Measurements from ENCODE around the gene BOLA1. TPM values are rescaled to one million over a fixed set of nuclear protein-coding genes. Genes with fewer than 3 reads are reported as not detected.
"Not testable (repeated sequence)": the region's sequence is repeated elsewhere in the genome, so short reads cannot be mapped to it uniquely, and the experiment has no call there.

BOLA1 gene
- total RNA-seq, 2 experiments from 2014 or later: 24.4 to 28.6 TPM

DNA sequence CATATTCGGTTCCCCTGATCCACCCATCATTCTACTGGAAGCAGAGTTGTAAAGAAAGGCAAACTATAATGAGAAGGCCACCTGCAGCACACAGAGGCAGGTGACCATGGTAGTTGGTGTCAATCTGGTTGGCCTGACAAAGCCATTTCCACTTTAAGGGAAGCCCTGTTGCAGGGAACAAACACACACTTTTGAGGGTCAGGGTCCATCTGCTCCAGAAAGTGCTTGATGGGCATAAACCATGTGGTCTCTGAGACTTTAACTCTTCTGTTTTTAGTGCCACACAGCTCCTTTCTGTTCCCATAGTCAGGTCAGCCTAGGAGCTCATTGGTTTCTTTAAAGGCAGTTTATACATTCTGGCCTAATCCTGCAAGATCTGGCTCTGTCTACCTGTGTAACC, 17.5 kb upstream of the BOLA1 start:
- no peaks in the 10 kb centered on the region for H3K9me3 Mint-ChIP-seq (ENCODE audit: low read depth)
- no peak overlapping the region for H3K4me3 Mint-ChIP-seq
- peaks cover 25% of the 10 kb centered on the region for H3K4me1 Mint-ChIP-seq
- H3K27me3 Mint-ChIP-seq: no peaks in the 10 kb centered on the region
- ATAC-seq (no peak), DNase-seq (no peak)
- H3K36me3 Mint-ChIP-seq: no peaks in the 10 kb centered on the region
- H3K27ac Mint-ChIP-seq: peak overlapping the region; percentile 26
- CTCF ChIA-PET: no interaction called here

DNA sequence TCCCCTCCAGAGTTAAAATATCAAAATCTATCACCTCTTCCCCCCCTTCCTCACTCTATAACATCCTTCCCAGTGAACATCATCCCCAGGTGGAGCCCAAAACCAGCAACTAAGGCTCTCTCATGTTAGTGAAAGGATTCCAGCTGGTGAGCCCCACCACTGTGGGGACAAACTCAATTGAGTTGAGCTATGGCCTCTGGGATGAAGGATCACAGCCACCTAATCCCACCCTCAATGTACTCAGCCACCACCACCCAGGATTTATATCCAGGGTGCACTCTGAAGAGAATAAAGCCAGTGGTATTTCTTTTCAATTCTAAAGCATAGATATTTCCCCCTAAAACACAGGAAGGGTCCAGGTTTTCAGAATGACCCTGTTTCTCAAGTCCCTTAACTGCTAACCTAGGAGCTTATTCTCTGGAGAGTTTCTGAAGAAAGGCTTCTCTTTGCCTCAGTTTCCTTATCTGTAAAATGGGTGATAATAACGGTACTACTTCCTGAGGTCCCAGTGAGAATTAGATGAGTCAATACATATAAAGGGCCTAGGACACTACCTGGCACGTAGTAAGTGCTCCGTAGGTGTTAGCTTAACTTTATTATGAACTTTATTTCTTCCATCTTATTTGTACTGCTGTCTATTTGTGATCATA, 15.6 kb upstream of the BOLA1 start:
- no peak overlapping the region for H3K4me3 Mint-ChIP-seq
- ATAC-seq (no peak), DNase-seq (no peak)
- H3K27ac Mint-ChIP-seq: no peak overlapping the region
- CTCF ChIA-PET: no interaction called here
- H3K36me3 Mint-ChIP-seq: peaks cover 1% of the 10 kb centered on the region
- H3K4me1 Mint-ChIP-seq: peaks cover 25% of the 10 kb centered on the region
- peaks cover 2% of the 10 kb centered on the region for H3K27me3 Mint-ChIP-seq
- H3K9me3 Mint-ChIP-seq (ENCODE audit: low read depth): no peaks in the 10 kb centered on the region

DNA sequence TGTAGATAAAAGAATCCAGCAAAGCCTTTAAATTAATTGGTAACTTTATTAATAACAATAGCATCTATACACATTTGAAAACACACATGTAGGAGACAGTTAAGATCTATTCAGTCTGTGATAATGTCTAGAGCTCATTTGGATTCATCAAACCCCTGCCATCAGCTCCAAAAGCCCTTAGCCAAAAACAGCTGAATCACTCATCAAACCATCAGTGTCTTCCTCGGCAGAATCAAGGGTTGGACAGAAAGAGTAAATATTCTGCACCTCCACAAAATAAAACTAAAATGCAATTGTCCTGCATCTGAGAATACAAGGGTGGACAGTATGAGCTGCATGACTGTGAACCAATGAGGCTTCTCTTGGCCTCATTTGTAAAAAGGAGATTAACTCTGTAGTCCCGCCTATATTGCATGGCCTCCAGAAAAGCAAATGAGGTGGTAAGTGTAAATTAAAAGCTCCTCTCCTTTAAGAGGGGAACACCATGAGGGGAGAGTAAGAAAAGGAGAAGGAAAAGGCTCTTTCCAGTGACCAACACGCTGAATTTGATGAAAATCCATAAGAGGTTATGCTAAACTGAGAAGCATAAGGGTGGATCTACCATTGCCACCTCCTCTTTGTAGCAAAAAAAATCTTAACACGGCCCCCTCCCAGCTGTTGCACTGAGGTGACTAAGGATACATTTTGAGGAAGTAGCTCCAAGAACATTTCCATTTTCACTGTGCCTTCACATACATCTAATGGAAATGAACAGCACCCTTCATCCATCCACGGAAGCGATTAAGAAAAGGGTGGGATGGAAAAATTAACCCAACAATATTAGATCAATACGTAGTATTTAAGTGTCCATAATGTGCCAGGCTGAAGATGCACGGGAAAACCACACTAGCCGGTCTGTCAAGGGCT, 14.7 kb upstream of the BOLA1 start:
- H3K9me3 Mint-ChIP-seq (ENCODE audit: low read depth): no peaks in the 10 kb centered on the region
- ATAC-seq: no peak
- H3K4me3 Mint-ChIP-seq: no peak overlapping the region
- H3K4me1 Mint-ChIP-seq: peaks cover 19% of the 10 kb centered on the region
- H3K36me3 Mint-ChIP-seq: peaks cover 1% of the 10 kb centered on the region
- CTCF ChIA-PET: interaction anchor here (0.8 kb wide), 1 partner anchor 302 kb away, joined by 3 read pairs; no protein-coding TSS in a partner anchor
- H3K27me3 Mint-ChIP-seq: peaks cover 2% of the 10 kb centered on the region
- peak; percentile 70 for DNase-seq
- no peak overlapping the region for H3K27ac Mint-ChIP-seq

DNA sequence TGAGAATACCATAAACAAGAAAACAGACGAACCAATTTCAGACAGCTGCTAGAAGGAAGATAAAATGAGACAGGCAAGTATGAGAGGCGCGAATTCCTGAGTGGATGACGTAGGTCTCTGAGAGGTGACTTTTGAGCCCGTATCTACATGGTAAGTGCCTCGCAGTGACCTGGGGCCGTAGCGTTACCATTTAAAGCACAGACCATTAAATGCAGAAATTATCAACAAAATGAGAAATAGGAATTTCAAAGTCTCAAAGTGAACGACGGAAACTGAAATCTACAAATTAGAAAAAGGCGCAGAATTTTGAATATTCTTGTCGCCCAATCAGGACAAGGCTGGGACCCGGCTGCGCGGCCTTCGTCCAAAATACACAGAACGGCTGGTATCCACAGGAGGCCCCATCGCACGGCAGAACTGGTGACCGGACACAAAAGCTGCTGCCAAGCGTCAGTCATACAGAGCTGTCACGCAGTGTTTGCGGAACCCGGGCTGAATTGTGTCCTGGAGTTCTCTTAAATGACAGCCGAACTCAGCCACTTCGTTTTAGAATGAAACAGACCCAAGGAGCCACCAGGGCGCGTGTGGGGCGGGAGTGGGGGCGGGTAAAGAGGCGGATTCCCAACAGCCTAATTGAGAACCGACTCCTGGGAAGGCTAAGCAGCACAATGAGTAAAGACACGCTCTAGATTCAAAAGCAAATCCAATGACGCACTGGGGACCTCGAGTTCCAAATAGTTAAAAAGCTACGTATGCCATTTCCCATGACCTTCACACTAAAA, 13.8 kb upstream of the BOLA1 start:
- Mint-ChIP-seq H3K4me3 (no peak overlapping the region), H3K36me3 (peaks cover 1% of the 10 kb centered on the region), H3K4me1 (peaks cover 19% of the 10 kb centered on the region), H3K27me3 (peaks cover 2% of the 10 kb centered on the region), H3K27ac (no peak overlapping the region), H3K9me3 (ENCODE audit: low read depth) (no peaks in the 10 kb centered on the region)
- DNase-seq: peak; percentile 90
- CTCF ChIA-PET: no interaction called here
- ATAC-seq: peak; percentile 7

DNA sequence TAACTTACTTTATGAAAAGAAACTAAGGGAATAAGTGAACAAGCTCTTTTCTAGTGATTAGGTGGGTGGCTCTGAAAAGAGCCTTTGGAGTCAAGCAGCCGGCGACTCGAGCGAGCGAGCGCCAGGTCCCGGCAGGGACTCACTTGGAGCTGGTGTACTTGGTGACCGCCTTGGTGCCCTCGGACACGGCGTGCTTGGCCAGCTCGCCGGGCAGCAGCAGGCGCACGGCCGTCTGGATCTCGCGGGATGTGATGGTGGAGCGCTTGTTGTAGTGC, 13.3 kb upstream of the BOLA1 start:
- H3K27ac Mint-ChIP-seq; H3K27me3 Mint-ChIP-seq; CTCF ChIA-PET; DNase-seq; H3K36me3 Mint-ChIP-seq; H3K4me3 Mint-ChIP-seq; H3K9me3 Mint-ChIP-seq (ENCODE audit: low read depth): not testable (repeated sequence)
- peak; percentile 0 for ATAC-seq
- peaks cover 19% of the 10 kb centered on the region for H3K4me1 Mint-ChIP-seq

DNA sequence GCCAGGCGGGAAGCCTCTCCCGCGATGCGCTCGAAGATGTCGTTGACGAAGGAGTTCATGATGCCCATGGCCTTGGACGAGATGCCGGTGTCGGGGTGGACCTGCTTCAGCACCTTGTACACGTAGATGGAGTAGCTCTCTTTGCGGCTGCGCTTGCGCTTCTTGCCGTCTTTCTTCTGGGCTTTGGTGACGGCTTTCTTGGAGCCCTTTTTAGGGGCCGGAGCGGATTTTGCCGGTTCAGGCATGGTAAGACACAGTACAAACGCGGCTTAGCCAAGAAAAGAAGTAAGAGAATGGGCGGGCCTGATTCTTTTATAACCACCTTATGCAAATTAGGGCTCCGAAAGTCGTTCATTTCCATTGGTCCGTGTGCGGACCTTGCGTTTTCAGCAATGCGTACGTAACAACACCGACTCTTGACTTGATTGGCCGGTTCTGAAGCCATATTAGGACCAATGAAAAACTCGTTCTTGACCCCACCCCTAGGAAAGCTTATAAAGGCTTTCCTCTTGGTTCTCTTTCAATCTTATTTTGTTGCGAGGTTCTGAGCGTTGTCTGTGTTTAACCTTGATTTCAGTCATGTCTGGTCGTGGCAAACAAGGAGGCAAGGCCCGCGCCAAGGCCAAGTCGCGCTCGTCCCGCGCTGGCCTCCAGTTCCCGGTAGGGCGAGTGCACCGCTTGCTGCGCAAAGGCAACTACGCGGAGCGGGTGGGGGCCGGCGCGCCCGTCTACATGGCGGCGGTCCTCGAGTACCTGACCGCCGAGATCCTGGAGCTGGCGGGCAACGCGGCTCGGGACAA, 12.8 kb upstream of the BOLA1 start:
- CTCF ChIA-PET: interaction anchor here (1.3 to 2.9 kb wide), 4 partner anchors 42 to 301 kb away, joined by 6 to 11 read pairs (median 8); partner anchors contain the start of genes SF3B4 and VPS45
- no peak overlapping the region for H3K4me3 Mint-ChIP-seq
- DNase-seq (peak; percentile 94), ATAC-seq (peak; percentile 60)
- no peak overlapping the region for H3K27ac Mint-ChIP-seq
- H3K9me3 Mint-ChIP-seq (ENCODE audit: low read depth): no peaks in the 10 kb centered on the region
- peaks cover 1% of the 10 kb centered on the region for H3K36me3 Mint-ChIP-seq
- H3K4me1 Mint-ChIP-seq: peaks cover 17% of the 10 kb centered on the region
- peaks cover 2% of the 10 kb centered on the region for H3K27me3 Mint-ChIP-seq

DNA sequence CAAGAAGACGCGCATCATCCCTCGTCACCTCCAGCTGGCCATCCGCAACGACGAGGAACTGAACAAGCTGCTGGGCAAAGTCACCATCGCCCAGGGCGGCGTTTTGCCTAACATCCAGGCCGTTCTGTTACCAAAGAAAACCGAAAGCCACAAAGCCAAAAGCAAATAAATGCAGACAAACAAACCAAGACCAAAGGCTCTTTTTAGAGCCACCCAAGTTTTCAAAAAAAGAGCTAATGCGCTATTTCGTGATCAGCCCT, 12.2 kb upstream of the BOLA1 start:
- peaks cover 15% of the 10 kb centered on the region for H3K4me1 Mint-ChIP-seq
- CTCF ChIA-PET: interaction anchor here (1.3 to 2.9 kb wide), 6 partner anchors 10 to 300 kb away, joined by 3 to 11 read pairs (median 6); partner anchors contain the start of genes SF3B4 and VPS45
- not testable (repeated sequence) for H3K27me3 Mint-ChIP-seq; ATAC-seq; H3K4me3 Mint-ChIP-seq; H3K36me3 Mint-ChIP-seq; DNase-seq; H3K27ac Mint-ChIP-seq; H3K9me3 Mint-ChIP-seq (ENCODE audit: low read depth)

DNA sequence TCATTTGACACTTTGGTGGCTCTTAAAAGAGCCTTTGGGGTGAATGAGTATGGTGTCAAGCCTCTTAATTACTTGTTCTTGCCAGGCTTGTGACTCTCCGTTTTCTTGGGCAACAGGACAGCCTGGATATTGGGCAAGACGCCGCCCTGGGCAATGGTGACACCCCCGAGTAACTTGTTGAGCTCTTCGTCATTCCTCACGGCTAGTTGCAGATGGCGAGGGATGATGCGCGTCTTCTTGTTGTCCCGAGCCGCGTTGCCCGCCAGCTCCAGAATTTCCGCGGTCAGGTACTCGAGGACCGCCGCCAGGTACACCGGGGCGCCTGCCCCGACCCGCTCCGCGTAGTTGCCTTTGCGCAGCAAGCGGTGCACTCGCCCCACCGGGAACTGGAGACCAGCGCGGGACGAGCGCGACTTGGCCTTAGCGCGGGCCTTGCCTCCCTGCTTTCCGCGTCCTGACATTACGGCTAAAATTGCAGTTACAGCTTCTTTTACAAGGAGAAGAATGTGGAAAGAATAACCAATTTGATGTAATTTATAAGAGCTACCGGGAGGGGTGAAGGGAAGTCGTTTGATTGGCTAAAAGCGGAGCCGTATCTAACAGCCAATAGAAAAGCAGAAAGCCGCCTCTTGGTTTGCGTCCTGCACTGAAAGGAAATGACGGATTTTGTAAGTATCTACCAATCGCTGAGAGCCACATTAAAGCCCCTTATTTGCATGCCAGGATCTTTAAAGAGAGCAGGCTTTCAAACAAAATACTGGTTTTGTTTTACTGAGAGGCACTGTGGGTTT, 11.7 kb upstream of the BOLA1 start:
- H3K4me1 Mint-ChIP-seq: peaks cover 10% of the 10 kb centered on the region
- H3K27ac Mint-ChIP-seq: no peak overlapping the region
- H3K27me3 Mint-ChIP-seq: peaks cover 2% of the 10 kb centered on the region
- peak; percentile 50 for ATAC-seq
- peak; percentile 91 for DNase-seq
- H3K36me3 Mint-ChIP-seq: peaks cover 1% of the 10 kb centered on the region
- no peaks in the 10 kb centered on the region for H3K9me3 Mint-ChIP-seq (ENCODE audit: low read depth)
- CTCF ChIA-PET: interaction anchor here (0.6 to 2.9 kb wide), 17 partner anchors 11 to 368 kb away, joined by 3 to 11 read pairs (median 4); partner anchors contain the start of genes PLEKHO1, SF3B4 and VPS45
- H3K4me3 Mint-ChIP-seq: no peak overlapping the region

DNA sequence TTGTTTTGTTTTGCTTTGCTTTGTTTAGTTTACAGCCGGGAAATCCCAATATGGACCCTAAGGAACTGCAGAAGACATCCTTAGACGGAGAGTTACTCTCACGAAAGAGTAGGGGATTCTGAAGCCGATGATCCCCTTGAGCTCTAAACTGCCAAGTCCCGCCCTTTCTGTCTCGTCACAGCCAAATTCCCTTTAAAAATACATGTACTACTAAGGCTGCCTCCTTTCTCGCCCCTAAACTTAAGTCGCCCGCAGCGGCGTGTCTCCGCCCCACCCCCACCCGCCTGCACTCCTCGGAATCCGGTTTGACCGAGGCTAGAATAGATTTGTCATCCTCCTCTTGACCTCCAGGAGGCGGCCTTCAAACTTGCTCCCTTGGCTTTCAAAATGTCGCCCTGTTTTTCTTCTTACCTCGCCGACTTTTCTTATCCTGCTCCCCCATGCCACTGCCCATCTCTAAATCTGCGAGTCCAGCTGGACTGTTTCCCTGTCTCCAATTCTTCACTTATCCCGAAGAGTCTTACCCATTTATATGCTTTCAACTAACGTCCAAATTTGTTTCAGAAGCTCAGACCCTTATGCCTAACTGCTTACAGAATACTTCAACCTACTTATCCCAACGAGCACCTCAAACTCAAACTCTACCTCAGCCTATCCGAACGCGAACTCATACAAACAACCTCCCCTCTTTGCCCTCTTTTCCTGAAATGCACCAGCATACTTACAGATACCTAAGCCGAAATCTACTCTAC, 10.9 kb upstream of the BOLA1 start:
- Mint-ChIP-seq H3K27ac (no peak overlapping the region), H3K36me3 (peaks cover 1% of the 10 kb centered on the region), H3K9me3 (ENCODE audit: low read depth) (no peaks in the 10 kb centered on the region), H3K4me3 (no peak overlapping the region), H3K4me1 (peaks cover 10% of the 10 kb centered on the region), H3K27me3 (peaks cover 2% of the 10 kb centered on the region)
- DNase-seq (peak; percentile 94), ATAC-seq (peak; percentile 17)
- CTCF ChIA-PET: interaction anchor here (0.6 to 2.9 kb wide), 20 partner anchors 10 to 367 kb away, joined by 3 to 11 read pairs (median 4); partner anchors contain the start of genes PLEKHO1, SF3B4 and VPS45

DNA sequence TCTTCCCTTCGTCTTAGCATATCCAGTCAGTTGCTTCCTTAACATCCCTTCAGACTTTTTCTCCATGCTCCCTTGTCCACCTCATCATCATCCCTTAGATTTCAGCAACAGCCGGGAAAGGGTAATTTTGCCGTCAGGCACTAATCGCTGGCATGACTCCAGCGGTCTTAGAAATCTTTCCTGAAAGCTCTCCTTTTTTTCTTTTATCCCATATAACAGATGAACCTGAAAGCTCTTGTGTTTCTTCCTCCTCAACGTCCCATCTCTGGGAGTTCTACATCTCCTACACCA, 10.4 kb upstream of the BOLA1 start:
- Mint-ChIP-seq H3K4me3 (no peak overlapping the region), H3K4me1 (peaks cover 10% of the 10 kb centered on the region), H3K9me3 (ENCODE audit: low read depth) (no peaks in the 10 kb centered on the region), H3K27me3 (peaks cover 2% of the 10 kb centered on the region), H3K36me3 (peaks cover 1% of the 10 kb centered on the region), H3K27ac (no peak overlapping the region)
- DNase-seq (peak; percentile 40), ATAC-seq (no peak)
- CTCF ChIA-PET: interaction anchor here (0.6 to 2.9 kb wide), 15 partner anchors 9 to 298 kb away, joined by 3 to 11 read pairs (median 4); partner anchors contain the start of genes SF3B4 and VPS45

DNA sequence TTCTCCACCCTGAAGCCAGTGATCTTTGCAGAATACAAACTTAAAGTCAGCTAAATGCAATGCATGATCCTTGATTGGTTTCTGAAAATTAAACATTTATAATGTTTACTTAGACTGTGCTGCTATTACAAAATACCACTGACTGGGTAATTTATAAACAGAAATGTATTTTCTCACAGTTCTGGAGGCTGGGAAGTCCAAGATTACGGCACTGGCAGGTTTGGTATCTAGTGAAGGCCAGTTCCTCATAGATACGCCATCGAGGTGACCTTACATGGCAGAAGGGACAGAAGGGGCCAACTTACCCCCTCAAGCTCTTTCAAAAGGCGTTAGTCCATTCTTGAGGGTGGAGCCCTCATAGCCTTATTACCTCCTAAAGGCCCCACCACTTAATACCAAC, 2.8 kb upstream of the BOLA1 start:
- ATAC-seq: no peak
- Mint-ChIP-seq H3K27ac (no peak overlapping the region), H3K36me3 (peaks cover 8% of the 10 kb centered on the region), H3K4me1 (peaks cover 26% of the 10 kb centered on the region), H3K27me3 (peaks cover 3% of the 10 kb centered on the region), H3K4me3 (no peak overlapping the region), H3K9me3 (ENCODE audit: low read depth) (no peaks in the 10 kb centered on the region)
- CTCF ChIA-PET: no interaction called here
- peak; percentile 16 for DNase-seq
